Prostate gland (tissue), 2 donors: ENCODE data around the gene DCUN1D1.

ENCODE experiments used
- POLR2A ChIP-seq: fragments of 450-650 bp; IDR thresholded peaks from one replicate; pipeline ENCODE4 v1.6.1; 2016; ENCODE audit warnings: antibody characterized with exemption, mild to moderate bottlenecking
- TF ChIP-seq, protein P1 (sequence below), 4 experiments: fragments of 200-600 bp in 2 of 4; fragments of 450-650 bp in 2 of 4; sonication (generic) in 2 of 4; IDR thresholded peaks; 1 replicate in 3 of 4; 2 replicates in 1 of 4; pipeline ENCODE4 v1.5.1; 2016 to 2019; ENCODE audit warnings: antibody characterized with exemption in 4 of 4, mild to moderate bottlenecking in 2 of 4, moderate library complexity in 2 of 4

DNA sequence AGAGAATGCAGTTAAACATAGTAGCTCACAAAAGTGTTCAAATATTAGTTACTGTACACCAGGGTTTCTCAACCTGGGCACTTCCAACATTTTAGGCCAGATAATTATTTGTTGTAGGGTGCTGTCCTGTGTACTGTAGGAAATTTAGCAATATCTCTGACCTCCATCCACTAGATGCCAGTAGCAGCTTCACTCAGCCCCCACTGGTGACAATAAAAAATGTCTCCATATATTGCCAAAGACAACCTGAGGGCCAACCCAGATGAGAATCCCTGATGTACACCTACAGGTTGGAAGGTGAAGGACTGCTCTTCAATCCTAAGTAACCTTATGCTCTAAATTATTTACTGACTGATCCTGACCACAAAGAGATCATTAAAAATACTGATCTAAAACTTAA is 32.5 kb downstream of the DCUN1D1 start:
- TF ChIP-seq, protein P1, sequence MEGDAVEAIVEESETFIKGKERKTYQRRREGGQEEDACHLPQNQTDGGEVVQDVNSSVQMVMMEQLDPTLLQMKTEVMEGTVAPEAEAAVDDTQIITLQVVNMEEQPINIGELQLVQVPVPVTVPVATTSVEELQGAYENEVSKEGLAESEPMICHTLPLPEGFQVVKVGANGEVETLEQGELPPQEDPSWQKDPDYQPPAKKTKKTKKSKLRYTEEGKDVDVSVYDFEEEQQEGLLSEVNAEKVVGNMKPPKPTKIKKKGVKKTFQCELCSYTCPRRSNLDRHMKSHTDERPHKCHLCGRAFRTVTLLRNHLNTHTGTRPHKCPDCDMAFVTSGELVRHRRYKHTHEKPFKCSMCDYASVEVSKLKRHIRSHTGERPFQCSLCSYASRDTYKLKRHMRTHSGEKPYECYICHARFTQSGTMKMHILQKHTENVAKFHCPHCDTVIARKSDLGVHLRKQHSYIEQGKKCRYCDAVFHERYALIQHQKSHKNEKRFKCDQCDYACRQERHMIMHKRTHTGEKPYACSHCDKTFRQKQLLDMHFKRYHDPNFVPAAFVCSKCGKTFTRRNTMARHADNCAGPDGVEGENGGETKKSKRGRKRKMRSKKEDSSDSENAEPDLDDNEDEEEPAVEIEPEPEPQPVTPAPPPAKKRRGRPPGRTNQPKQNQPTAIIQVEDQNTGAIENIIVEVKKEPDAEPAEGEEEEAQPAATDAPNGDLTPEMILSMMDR (IDR thresholded peaks at IDR 0.05), result no peak
- TF ChIP-seq POLR2A, result no peak
